PC-9 (cell line): ENCODE data around the gene FAM53A.

ENCODE experiments used
- CTCF ChIP-seq: fragments of 200-600 bp; sonication (generic); conservative IDR thresholded peaks from 2 replicates; pipeline ENCODE4 v1.6.1; 2017; ENCODE audit warnings: mixed run types, antibody characterized with exemption, mild to moderate bottlenecking, moderate library complexity
- EZH2 ChIP-seq: fragments of 200-600 bp; sonication (generic); IDR thresholded peaks from 2 replicates; pipeline ENCODE4 v1.8.0; 2017; ENCODE audit warnings: antibody characterized with exemption, low read depth

- TF ChIP-seq EZH2, result no peak
- no peak for TF ChIP-seq CTCF
Measured at GRCh38 chr4:1720163-1720983, 36.3 kb upstream of the FAM53A start.
